ENCODE results near the gene ZNF609. TPM values are rescaled to one million over a fixed set of nuclear protein-coding genes. Genes with fewer than 3 reads are reported as not detected.

Gene ZNF609
- total and polyA plus RNA-seq, 2 experiments from 2014 or later = 6.3 to 11.3 TPM

DNA sequence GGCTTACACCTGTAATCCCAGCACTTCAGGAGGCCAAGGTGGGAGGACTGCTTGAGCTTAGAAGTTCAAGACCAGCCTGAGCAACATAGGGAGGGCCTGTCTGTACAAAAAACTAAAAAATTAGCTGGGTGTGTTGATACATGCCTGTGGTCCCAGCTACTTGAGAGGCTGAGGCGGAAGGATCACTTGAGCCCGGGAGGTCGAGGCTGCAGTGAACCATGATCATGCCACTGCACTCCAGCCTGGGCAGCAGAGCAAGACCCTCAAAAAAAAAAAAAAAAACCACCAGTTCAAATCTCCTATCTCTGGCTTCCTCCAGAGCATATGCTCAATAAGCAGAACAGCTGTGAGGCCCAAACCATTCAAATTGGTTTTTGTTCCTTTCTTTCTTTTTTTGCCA is 53.4 kb downstream of the ZNF609 start:
- Histone ChIP-seq H3K79me2 (ENCODE audit: insufficient read depth) (peaks cover 97% of the 10 kb centered on the region), H3K4me2 (ENCODE audit: unreplicated experiment) (no peak overlapping the region), H3K4me1 (ENCODE audit: insufficient read depth) (no peaks in the 10 kb centered on the region), H3F3A (ENCODE audit: insufficient read depth) (no peaks in the 10 kb centered on the region), H3K9me2 (ENCODE audit: insufficient read depth) (no peaks in the 10 kb centered on the region), H2AFZ (no peak overlapping the region), H3K9me3 (ENCODE audit: low read depth) (no peaks in the 10 kb centered on the region), H3K4me3 (no peak overlapping the region), H3K27me3 (replicated peaks; ENCODE audit: insufficient read depth) (no peaks in the 10 kb centered on the region), H3K27ac (no peak overlapping the region), H3K36me3 (ENCODE audit: low read depth) (no peaks in the 10 kb centered on the region), H3K9ac (no peak overlapping the region), H4K20me1 (ENCODE audit: insufficient read depth) (0 out of 2 replicates have a peak, but pooled peaks cover 3% of the 10 kb centered on the region)
- 76 to 83% methylated on average over 3 of the region's 3 CpGs for WGBS, 2 experiments (ENCODE audit: low coverage in 1 of 2, low lambda C conversion rate in 2 of 2, missing lambda C conversion rate in 2 of 2)
- no peak for DNase-seq
- TF ChIP-seq EZH2 (IDR thresholded peaks at IDR 0.05; ENCODE audit: insufficient read depth, poor library complexity, severe bottlenecking) (no peak), EZH2phosphoT487 (IDR thresholded peaks at IDR 0.05; ENCODE audit: insufficient read depth, low read depth) (no peak)
- in situ Hi-C loops (cut with MboI) = no loop called here

DNA sequence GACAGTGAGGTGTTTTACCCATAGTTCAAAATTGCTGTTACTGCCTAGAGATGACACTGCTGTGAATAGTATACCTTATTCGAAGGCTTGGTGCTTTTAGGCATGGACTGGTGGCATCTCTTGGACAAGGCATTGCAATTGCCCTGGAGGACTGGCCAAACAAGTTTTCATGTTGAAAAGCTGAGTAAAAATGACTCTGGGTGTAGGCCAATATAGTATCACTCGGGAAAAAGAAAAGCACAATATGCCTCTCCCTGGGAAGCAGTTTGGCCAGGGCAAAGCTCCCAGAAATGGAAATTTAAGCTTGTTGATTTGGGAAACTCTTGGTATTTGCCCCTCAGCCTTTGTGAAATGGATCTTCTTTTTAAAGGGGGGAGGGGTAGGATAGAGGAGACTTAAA is 54.8 kb downstream of the ZNF609 start:
- H3K4me2 ChIP-seq (ENCODE audit: unreplicated experiment) = no peak overlapping the region
- H3K36me3 ChIP-seq (ENCODE audit: low read depth) = no peaks in the 10 kb centered on the region
- 57 to 60% methylated on average over 2 of the region's 2 CpGs for WGBS, 2 experiments (ENCODE audit: low coverage in 1 of 2, low lambda C conversion rate in 2 of 2, missing lambda C conversion rate in 2 of 2)
- H3K79me2 ChIP-seq (ENCODE audit: insufficient read depth) = peaks cover 95% of the 10 kb centered on the region
- no peaks in the 10 kb centered on the region for H3K27me3 ChIP-seq (replicated peaks; ENCODE audit: insufficient read depth)
- TF ChIP-seq EZH2phosphoT487 (IDR thresholded peaks at IDR 0.05; ENCODE audit: insufficient read depth, low read depth) (no peak), EZH2 (IDR thresholded peaks at IDR 0.05; ENCODE audit: insufficient read depth, poor library complexity, severe bottlenecking) (no peak)
- no peak overlapping the region for H3K27ac ChIP-seq
- H3F3A ChIP-seq (ENCODE audit: insufficient read depth) = no peaks in the 10 kb centered on the region
- no peaks in the 10 kb centered on the region for H3K9me2 ChIP-seq (ENCODE audit: insufficient read depth)
- in situ Hi-C loops (cut with MboI) = no loop called here
- no peak overlapping the region for H3K9ac ChIP-seq
- 0 out of 2 replicates have a peak, but pooled peaks cover 3% of the 10 kb centered on the region for H4K20me1 ChIP-seq (ENCODE audit: insufficient read depth)
- H3K4me3 ChIP-seq = no peak overlapping the region
- no peak overlapping the region for H2AFZ ChIP-seq
- no peak for DNase-seq
- H3K4me1 ChIP-seq (ENCODE audit: insufficient read depth) = no peaks in the 10 kb centered on the region
- H3K9me3 ChIP-seq (ENCODE audit: low read depth) = no peaks in the 10 kb centered on the region

DNA sequence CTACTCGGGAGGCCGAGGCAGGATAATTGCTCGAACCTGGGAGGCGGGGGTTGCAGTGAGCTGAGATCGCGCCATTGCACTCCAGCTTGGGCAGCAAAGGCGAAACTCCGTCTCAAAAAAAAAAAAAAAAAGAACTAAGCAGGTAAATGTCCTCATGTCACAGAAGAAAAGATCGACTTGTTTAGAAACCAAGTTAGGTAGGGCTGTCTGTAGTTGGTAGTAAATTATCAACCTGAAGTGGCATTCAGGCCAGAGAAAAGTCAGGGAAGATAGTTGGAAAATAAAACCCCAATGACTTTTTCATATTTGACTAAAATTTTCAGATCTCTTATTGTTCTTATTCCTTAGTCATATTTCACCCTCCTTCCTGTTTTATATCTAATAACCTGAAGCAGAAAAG is 55.4 kb downstream of the ZNF609 start:
- H2AFZ ChIP-seq = no peak overlapping the region
- H3F3A ChIP-seq (ENCODE audit: insufficient read depth) = peaks cover 5% of the 10 kb centered on the region; the same call in 1 of the 2 replicates
- no peaks in the 10 kb centered on the region for H3K9me3 ChIP-seq (ENCODE audit: low read depth)
- H3K9me2 ChIP-seq (ENCODE audit: insufficient read depth) = no peaks in the 10 kb centered on the region
- no peak overlapping the region for H3K9ac ChIP-seq
- TF ChIP-seq EZH2 (IDR thresholded peaks at IDR 0.05; ENCODE audit: insufficient read depth, poor library complexity, severe bottlenecking) (no peak), EZH2phosphoT487 (IDR thresholded peaks at IDR 0.05; ENCODE audit: insufficient read depth, low read depth) (no peak)
- H4K20me1 ChIP-seq (ENCODE audit: insufficient read depth) = 0 out of 2 replicates have a peak, but pooled peaks cover 3% of the 10 kb centered on the region
- WGBS, 2 experiments (ENCODE audit: low coverage in 1 of 2, low lambda C conversion rate in 2 of 2, missing lambda C conversion rate in 2 of 2) = 92 to 93% methylated on average over 9 of the region's 9 CpGs
- H3K4me2 ChIP-seq (ENCODE audit: unreplicated experiment) = no peak overlapping the region
- H3K4me1 ChIP-seq (ENCODE audit: insufficient read depth) = peaks cover under 1% of the 10 kb centered on the region; the same call in 1 of the 2 replicates
- no peaks in the 10 kb centered on the region for H3K36me3 ChIP-seq (ENCODE audit: low read depth)
- no peaks in the 10 kb centered on the region for H3K27me3 ChIP-seq (replicated peaks; ENCODE audit: insufficient read depth)
- no peak for DNase-seq
- H3K27ac ChIP-seq = no peak overlapping the region
- in situ Hi-C loops (cut with MboI) = no loop called here
- H3K4me3 ChIP-seq = no peak overlapping the region
- H3K79me2 ChIP-seq (ENCODE audit: insufficient read depth) = peaks cover 95% of the 10 kb centered on the region

DNA sequence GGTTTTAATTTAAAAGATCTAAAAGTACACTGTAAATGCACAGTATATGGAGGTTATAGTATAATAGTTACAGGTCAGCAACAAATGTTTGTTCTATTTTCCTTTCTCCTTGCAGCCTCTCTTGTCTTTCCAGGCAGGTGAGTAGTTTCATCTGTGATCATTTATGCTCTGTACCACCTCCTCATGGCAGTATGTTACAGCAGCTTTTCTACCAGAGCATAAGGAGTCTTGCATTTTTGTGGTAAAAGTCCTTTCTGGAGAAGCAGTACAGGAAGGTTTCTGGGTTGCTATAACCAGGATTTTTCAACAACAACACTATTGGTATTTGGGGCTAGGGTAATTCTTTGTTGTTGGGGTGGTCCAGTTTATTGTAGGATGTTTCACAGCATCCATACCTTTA is 59.5 kb downstream of the ZNF609 start:
- H4K20me1 ChIP-seq (ENCODE audit: insufficient read depth) = peaks cover 16% of the 10 kb centered on the region; the same call in 1 of the 2 replicates
- H3K4me3 ChIP-seq = no peak overlapping the region
- no peak overlapping the region for H3K9ac ChIP-seq
- H3K27ac ChIP-seq = no peak overlapping the region
- DNase-seq = no peak
- H3K4me2 ChIP-seq (ENCODE audit: unreplicated experiment) = no peak overlapping the region
- H3K9me3 ChIP-seq (ENCODE audit: low read depth) = no peaks in the 10 kb centered on the region
- peaks cover 21% of the 10 kb centered on the region for H3K4me1 ChIP-seq (ENCODE audit: insufficient read depth)
- no peaks in the 10 kb centered on the region for H3K36me3 ChIP-seq (ENCODE audit: low read depth)
- peaks cover 95% of the 10 kb centered on the region for H3K79me2 ChIP-seq (ENCODE audit: insufficient read depth)
- H3K9me2 ChIP-seq (ENCODE audit: insufficient read depth) = no peaks in the 10 kb centered on the region
- H3K27me3 ChIP-seq (replicated peaks; ENCODE audit: insufficient read depth) = no peaks in the 10 kb centered on the region
- in situ Hi-C loops (cut with MboI) = no loop called here
- no peak overlapping the region for H2AFZ ChIP-seq
- H3F3A ChIP-seq (ENCODE audit: insufficient read depth) = peaks cover 26% of the 10 kb centered on the region
- no peak for TF ChIP-seq EZH2 (IDR thresholded peaks at IDR 0.05; ENCODE audit: insufficient read depth, poor library complexity, severe bottlenecking)
- TF ChIP-seq EZH2phosphoT487 (IDR thresholded peaks at IDR 0.05; ENCODE audit: insufficient read depth, low read depth) = no peak

DNA sequence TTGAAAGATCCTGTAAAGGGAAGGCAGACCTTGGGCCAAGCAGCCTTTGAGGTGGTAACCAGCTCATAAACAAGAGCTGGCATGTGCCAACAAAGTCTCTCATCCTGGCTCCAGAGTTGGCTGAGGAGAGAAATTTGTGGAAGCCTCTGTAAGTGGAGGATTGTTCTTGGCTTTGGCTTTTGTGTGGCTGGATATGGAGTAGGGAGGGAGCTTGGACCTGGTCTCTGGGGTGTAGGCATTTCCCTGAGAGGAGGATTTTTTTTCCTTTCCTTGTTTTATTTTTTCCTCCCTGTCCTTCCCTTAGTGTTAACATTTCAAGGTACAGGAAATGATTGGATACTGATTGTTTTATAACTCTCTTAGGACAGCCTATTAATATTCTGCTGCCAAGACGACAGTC is 60.8 kb downstream of the ZNF609 start:
- no peak overlapping the region for H2AFZ ChIP-seq
- H3K9ac ChIP-seq = no peak overlapping the region
- peaks cover 28% of the 10 kb centered on the region for H3K4me1 ChIP-seq (ENCODE audit: insufficient read depth)
- H3K9me3 ChIP-seq (ENCODE audit: low read depth) = no peaks in the 10 kb centered on the region
- H3K4me2 ChIP-seq (ENCODE audit: unreplicated experiment) = peak overlapping the region; percentile 22
- DNase-seq = no peak
- in situ Hi-C loops (cut with MboI) = no loop called here
- H3K4me3 ChIP-seq = no peak overlapping the region
- H3K79me2 ChIP-seq (ENCODE audit: insufficient read depth) = peaks cover 95% of the 10 kb centered on the region
- no peaks in the 10 kb centered on the region for H3K36me3 ChIP-seq (ENCODE audit: low read depth)
- H3K27me3 ChIP-seq (replicated peaks; ENCODE audit: insufficient read depth) = no peaks in the 10 kb centered on the region
- no peak for TF ChIP-seq EZH2 (IDR thresholded peaks at IDR 0.05; ENCODE audit: insufficient read depth, poor library complexity, severe bottlenecking)
- no peak for TF ChIP-seq EZH2phosphoT487 (IDR thresholded peaks at IDR 0.05; ENCODE audit: insufficient read depth, low read depth)
- H3K27ac ChIP-seq = no peak overlapping the region
- H4K20me1 ChIP-seq (ENCODE audit: insufficient read depth) = peaks cover 16% of the 10 kb centered on the region; the same call in 1 of the 2 replicates
- peaks cover 39% of the 10 kb centered on the region for H3F3A ChIP-seq (ENCODE audit: insufficient read depth)
- no peaks in the 10 kb centered on the region for H3K9me2 ChIP-seq (ENCODE audit: insufficient read depth)
- WGBS, 2 experiments (ENCODE audit: low coverage in 1 of 2, low lambda C conversion rate in 2 of 2, missing lambda C conversion rate in 2 of 2) = 59 to 67% methylated on average over 1 of the region's 1 CpG
